CD4-positive, alpha-beta T cell treated with Interleukin-21 for 1 hour (primary cell): ENCODE data around the gene SLC19A1.

Experiments
- DNase-seq: peaks from one replicate; pipeline ENCODE4 v3.0.0-alpha.2; 2020

Gene SLC19A1

DNA sequence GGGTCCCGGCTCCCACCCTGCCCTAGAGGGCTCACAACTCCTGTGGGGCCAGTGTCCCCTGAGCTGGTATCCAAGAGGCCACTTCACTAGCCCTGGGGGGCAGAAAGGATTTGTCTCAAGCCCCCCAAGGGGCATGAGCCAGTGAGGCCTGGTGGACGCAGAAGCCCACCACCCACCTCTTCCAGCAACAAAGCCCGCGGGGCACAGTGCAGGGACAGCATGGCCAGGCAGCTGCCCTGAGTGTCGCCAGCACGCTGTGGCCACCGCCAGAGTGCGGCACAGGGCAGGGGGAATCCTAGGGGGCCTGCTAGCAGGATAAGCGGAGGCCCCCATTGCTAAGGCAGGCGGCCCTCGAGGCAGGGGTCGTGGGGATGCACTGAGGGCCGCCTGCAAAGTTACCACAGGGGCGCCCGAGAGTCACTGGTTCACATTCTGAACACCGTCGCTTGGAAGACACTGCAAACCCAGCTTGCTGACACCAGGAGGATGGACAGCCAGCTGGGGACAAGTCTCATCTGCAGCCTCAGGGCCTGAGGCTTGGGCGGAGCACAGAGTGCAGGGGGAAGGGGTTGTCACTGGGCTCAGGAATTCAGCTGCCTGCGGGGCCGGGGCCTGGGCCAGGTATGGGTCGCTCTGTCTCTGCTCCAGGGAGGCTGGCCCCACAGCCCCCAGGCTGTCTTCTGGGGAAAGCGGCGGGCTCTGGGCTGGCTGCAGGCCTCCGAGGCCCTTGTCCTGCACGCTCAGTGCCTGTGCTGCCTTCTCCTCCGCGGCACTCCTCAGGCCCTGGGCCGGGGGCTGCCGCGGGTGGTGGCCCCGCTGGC, 26.8 kb downstream of the SLC19A1 start:
- no peak for DNase-seq

DNA sequence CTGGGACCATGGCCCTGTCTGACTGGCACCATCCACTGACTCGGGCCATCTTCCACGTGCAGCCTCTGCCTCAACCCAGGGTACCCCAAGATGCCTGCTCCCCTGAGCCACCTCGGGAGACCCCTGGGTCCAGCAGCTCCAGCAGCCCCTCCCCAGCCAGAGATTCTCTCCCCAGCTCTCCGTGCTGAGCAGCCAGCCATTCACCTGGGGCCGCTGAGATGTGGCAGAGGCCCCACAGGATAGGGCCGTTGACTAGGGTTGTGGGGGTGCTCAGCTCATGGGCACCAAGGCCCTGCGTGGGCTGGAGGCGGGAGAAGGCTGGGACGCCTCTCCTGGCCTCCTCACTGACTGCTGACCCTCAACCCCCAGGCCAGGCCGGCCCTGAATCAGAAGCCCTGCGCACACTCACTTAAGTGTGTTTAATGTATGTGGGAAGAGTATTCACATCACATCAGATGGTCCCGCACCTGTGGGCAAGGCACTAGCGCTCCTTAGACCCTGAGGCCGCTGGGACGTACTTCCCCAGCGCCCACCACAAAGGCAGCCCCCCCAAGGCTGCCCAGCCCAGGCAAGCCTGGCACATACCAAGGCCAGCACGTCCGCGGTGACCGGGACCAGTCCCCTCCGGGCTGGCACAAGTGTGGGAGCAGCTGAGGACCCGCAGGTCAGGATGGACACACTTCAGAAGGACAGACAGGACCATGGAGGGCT, 27.8 kb downstream of the SLC19A1 start:
- no peak for DNase-seq

DNA sequence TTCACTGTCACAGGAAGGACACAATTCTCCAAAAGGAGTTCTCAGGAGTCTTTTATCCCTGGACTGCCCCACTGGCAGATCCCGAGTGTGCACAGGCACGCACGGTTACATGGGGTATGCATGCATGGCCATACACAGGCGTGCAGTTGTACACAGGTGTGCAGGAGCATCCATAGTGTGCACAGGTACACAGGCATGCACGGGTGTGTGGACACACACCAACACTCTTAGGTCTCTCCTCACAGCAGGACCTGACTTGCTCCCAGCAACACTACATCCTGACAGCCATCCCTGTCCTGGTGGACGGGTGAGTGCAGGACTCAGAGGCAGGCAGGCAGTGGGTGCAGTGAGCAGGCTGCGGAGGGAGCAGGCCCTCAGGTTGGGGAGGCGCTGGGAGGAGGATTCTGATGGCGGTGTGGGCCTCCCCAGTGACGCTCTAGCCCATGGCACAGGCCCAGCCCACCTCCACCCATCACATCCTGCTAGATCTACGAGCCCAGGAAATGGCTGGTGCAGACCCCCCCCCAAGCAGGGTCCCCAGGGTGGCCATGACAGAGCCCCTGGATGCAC, 28.4 kb downstream of the SLC19A1 start:
- DNase-seq, result no peak

DNA sequence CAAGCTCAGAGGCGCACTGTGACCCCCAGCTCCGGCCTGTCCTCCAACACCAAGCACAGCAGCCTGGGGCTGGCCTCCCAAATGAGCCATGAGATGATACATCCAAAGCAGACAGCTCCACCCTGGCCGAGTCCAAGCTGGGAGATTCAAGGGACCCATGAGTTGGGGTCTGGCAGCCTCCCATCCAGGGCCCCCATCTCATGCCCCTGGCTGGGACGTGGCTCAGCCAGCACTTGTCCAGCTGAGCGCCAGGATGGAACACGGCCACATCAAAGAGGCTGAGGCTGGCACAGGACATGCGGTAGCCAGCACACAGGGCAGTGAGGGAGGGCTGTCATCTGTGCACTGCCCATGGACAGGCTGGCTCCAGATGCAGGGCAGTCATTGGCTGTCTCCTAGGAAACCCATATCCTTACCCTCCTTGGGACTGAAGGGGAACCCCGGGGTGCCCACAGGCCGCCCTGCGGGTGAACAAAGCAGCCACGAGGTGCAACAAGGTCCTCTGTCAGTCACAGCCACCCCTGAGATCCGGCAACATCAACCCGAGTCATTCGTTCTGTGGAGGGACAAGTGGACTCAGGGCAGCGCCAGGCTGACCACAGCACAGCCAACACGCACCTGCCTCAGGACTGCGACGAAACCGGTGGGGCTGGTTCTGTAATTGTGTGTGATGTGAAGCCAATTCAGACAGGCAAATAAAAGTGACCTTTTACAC, 29.1 kb downstream of the SLC19A1 start:
- DNase-seq, result no peak

DNA sequence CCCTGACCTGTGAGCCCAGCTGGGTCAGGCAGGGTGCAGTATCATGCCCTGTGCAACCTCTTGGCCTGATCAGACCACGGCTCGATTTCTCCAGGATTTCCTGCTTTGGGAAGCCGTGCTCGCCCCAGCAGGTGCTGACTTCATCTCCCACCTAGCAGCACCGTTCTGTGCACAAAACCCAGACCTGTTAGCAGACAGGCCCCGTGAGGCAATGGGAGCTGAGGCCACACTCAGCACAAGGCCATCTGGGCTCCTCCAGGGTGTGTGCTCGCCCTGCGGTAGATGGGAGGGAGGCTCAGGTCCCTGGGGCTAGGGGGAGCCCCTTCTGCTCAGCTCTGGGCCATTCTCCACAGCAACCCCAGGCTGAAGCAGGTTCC, 29.6 kb downstream of the SLC19A1 start:
- no peak for DNase-seq

DNA sequence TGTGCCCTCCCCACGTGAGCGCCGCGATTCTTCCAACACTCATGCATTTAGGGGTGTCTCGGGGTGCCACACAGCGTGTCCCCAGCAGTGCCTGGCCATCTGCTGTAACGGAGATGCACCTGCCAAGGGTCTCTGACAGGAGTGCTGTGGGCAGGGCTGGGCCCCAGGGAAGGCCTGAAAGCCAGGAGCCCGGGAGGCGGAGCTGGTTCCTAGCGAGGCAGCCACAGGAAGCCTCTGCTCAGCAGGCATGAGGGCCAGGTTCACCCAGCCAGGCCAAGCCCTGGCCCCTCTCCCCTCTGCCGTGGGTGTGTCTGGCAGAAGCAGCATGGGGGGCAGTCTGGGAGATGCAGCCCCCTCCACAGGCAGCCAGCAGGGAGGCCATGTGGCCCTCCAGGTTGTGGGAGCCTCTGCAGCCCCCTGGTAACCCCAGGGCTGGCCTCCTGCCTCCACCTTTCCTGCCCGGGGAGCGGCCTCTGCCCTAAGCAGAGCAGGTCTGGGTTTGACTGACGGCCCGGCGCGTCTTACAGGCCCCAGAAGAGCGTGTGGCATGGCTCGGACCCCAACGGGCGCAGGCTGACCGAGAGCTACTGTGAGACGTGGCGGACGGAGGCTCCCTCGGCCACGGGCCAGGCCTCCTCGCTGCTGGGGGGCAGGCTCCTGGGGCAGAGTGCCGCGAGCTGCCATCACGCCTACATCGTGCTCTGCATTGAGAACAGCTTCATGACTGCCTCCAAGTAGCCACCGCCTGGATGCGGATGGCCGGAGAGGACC, 30.4 kb downstream of the SLC19A1 start:
- DNase-seq, result no peak

DNA sequence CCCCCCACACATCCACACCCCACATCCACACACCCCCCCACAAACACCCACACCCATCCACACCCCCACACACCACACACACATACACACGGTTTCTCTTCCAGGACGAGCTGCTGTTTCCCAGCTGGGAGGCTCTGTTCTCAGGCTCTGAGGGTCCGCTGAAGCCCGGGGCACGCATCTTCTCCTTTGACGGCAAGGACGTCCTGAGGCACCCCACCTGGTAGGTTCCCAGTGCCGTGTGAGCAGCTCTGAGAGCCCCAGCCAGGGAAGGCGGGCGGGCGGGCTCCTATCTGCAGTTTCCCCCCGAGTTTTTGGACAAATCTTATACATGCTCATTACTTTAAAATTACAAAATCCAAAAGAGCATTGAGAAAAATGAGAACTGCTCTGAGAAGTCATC, 31.2 kb downstream of the SLC19A1 start:
- DNase-seq, result no peak

DNA sequence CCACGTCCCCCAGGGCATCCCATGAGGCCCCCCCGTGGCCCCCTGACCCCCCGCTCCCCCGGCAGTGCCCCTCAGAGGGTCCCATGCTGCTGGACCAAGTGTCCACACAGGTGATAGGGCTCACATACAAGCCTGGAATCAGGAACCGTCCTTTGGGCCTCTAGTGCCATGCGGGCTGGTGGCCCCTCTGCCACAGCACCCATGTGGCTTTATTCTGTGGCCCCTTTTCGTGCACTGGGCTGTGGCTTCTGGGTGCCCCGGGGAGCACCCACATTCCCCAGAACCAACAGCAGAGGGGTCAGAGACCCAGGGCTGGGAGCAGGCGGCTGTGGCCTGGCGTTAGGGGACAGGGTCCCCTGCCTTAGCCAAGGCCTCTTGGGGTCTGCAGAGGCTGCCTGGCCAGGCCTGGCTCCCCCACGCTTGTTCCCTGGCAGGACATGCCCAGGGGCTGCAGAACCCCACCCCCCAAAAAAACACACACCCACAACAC, 31.7 kb downstream of the SLC19A1 start:
- DNase-seq, result no peak

DNA sequence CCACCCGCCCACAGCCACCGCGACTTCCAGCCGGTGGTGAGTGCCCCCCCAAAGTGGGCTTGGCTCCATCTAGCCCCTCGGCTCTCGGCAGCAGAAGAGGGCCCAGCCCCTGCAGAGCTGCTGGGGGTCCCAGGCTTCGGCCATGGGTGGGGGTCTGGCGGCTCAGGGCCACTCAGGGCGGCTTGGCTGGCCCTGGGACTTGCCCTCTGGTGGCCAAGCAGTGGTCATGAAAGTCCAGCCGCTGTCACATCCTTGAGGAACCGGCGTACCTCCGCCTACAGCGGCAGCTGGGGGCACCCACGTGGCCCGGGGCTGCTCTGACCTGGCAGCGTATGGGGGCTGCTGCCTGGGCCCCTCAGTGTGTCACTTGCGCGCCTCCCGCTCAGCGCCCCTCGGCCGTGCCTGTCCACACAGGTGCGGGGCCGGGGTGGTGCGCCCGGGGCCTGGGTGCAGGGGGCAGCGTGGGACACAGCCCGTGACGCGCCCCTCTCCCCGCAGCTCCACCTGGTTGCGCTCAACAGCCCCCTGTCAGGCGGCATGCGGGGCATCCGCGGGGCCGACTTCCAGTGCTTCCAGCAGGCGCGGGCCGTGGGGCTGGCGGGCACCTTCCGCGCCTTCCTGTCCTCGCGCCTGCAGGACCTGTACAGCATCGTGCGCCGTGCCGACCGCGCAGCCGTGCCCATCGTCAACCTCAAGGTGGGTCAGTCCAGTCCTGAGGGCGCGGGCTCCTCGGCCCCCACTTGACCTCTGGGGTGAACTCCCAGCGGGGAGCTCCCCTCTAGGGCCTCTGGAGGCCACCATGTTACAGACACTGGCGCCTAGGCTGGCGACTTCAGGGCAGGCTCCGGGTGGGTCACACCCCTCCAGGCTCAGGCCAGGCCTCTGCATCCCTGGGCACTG, 32.4 kb downstream of the SLC19A1 start:
- DNase-seq, result no peak

DNA sequence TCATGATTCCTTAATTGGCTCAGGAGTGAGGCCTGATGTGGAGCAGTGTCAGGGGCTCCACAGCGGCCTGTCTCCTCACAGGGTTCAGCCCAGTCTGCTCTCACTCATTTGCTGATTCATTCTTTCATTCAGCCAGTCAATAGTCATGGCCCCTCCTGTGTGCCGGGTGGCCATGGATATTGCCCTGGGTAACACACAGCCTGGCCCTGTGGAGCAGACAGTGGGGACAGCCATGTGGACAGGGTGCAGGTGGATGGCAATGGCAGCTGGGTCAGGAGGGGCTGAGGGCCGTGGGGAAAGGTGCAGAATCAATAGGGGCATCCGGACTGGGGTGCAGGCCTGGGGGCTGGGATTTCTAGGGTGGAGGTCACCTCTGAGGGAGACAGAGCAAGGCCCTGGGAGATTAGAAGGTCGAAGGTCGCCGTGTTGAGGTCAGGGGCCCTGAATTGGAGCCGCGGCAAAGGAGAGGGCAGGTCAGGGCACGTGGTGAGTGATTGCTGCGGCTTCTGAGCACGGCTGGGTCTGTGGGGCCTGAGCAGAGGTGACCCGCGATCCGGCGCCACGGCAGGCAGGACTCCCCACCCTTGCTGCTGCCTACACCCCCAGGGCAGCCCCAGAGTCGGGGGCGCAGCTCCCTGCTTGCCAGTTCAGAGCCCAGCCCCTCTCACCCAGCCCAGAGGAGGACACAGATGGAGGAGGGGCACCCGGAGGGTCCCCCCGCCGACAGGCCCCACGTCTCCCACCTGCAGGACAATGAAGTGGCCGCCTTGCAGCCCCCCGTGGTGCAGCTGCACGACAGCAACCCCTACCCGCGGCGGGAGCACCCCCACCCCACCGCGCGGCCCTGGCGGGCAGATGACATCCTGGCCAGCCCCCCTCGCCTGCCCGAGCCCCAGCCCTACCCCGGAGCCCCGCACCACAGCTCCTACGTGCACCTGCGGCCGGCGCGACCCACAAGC, 33.4 kb downstream of the SLC19A1 start:
- no peak for DNase-seq

DNA sequence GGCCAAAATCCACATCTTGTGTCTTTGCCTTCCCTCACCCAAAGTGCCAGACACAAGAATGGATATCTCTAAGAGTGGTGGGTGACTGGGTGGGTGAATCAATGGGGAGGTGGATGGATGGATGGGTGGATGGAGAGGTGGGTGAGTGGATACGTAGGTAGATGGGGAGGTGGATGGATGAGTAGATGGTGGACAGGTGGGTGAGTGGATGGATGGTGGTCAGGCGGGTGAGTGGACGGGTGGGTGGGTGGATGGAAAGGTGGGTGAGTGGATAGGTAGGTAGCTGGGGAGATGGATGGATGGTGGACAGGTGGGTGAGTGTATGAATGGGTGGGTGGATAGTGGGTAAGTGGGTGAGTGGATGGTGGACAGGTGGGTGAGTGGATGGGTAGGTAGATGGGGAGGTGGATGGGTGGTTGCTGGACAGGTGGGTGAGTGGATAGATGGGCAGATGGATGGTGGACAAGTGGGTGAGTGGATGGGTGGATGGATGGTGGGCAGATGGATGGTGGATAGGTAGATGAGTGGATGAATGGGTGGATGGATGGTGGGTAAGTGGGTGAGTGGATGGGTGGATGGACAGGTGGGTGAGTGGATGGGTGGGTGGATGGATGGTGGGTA, 34.2 kb downstream of the SLC19A1 start:
- DNase-seq, result no peak

DNA sequence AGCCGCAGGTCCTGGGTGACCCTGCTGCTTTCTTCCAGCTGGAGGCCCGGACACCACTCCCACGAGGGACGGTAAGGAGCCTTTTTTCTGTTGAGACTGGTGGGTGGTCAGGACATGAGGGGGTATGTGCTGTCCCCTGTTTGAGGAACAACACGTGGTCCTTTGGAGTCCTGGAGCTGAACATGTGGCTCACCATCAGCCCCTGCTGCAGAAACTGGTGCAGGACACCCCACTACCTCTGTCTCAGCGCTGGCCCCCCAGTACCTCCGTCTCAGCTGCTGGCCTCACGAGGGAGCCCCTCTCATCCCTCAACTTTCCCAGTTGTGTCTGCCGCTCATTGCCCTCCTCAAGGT, 34.7 kb downstream of the SLC19A1 start:
- DNase-seq, result no peak

DNA sequence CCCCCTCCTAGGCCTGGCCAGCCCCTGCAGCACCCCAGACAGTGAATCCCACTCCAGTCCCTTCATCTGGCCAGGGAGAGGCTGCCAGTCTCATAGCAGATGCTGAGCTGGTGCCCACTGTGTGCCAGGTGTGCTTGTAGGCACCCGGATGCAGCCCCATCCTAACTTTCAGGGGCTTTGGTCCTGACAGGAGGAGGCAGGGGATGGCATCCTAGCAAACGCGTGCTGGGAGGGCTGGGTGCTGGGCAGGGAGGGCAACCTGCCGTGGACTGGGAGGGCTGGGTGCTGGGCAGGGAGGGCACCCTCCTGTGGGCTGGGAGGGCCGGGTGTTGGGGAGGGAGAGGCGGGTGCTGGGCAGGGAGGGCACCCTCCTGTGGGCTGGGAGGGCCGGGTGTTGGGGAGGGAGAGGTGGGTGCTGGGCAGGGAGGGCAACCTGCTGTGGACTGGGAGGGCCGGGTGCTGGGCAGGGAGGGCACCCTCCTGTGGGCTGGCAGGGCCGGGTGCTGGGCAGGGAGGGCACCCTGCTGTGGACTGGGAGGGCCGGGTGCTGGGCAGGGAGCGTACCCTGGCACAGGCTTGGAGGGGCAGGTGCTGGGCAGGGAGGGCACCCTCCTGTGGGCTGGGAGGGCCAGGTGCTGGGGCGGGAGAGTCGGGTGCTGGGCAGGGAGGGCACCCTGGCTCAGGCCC, 35.3 kb downstream of the SLC19A1 start:
- DNase-seq, result no peak

DNA sequence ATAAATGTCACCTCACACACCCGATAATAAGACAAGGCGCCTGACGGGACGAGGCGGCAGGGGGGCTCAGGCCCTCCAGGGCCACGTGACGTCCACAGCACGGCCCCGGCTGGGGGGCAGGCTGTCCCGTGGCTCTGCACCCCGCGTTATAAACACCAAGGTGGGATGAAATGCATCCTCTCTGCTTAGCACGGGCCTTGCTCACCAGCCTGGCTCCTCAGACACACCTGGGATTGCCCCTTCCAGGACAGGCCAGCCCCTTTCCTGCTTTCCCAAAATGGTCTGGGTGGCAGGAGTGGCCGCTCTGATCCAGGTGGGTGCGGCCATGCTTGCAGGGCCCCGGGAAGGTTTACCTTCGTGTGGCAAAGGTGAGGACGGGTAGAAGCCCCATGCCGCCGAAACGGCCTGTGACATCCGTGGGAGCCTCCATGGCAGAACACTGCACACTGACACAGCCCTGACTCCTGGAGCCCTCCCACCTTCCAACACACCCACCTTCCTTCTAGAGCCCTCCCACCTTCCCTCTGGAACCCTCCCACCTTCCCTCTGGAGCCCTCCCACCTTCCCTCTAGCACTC, 35.9 kb downstream of the SLC19A1 start:
- DNase-seq, result no peak

DNA sequence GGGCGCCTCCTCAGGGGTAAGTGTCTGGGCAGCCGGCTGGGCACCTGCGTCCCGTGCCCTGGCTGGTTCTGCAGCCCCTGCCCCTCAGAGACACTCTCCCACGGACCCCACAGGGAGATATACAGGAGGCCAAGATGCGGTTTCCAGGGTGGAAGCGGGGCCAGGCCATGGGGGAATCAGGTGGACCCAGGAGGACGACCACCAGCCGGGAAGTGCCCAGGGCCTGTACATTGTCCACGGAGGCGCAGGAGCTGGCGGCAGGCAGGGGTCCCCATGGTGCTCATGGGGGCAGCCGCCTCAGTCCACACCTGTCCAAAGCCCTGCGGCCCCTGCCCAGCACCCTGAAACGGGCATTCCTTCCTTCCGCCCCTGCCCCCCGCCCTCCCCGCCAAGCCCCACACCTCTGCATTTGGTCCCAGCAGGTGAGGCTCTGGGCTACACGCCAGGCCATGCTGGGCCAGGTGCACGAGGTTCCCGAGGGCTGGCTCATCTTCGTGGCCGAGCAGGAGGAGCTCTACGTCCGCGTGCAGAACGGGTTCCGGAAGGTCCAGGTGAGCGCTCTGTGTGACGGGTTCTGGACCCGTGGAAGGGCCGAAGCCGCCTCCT, 36.7 kb downstream of the SLC19A1 start:
- no peak for DNase-seq

DNA sequence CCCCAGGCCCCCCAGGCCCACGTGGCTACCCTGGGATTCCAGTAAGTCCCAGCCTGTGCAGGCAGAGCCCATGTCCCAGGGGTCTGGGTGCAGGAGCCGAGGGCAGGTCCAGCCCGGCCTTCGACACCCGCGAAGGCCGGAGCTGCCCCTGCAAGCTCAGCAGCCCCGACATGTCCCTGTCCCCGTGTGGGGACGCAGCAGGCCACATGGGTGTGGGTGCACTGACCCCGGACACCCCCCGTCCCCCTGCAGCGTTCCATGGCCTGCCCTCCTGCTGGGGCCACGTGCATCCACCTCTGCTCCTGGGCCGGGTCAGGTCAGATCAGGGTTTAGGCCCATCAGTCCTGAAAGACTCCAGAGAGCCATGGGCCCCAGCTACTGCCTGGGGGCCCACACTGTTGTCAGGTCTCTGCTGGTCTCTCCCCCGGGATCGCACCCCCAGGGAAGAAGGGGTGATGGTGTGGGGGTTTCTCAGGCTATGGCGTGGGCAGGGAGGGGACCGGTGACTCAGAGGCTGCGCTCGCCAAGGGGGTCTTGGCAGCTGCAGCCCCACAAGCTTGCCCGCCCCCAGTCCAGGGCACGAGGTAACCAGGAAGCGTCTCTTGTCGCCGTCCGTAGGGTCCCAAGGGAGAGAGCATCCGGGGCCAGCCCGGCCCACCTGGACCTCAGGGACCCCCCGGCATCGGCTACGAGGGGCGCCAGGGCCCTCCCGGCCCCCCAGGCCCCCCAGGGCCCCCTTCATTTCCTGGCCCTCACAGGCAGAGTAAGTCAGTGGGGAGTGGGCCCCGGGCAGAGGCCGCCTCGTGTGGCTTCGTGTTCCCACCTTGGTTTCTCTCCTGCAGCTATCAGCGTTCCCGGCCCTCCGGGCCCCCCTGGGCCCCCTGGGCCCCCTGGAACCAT, 37.5 kb downstream of the SLC19A1 start:
- DNase-seq, result no peak

DNA sequence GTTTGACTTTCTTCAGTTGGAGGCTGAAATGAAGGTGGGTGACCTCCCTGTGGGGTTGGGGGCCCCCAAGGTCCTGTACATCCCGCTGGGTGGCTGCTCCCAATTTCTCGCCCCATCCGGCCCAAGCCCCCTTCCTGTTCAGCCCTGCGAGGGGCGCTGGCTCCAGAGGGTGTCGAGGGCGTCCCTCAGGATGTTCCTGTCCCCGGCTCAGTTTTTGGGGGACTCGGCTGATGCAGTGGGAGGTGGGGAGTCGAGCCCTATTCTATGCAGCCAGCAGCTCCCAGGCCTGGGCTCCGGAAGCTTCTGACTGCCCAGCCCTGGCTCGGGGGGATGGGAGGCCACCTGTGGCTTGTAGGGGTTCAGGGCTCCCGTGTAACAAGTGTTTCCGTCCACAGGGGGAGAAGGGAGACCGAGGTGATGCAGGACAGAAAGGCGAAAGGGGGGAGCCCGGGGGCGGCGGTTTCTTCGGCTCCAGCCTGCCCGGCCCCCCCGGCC, 38.2 kb downstream of the SLC19A1 start:
- no peak for DNase-seq
